GM12874 (cell line): Measurements from ENCODE around the gene RHEBL1.

ENCODE experiments used
- CTCF ChIP-seq: IDR thresholded peaks from 2 replicates; pipeline ENCODE4 v1.5.1; 2011; ENCODE audit warnings: low read depth, mild to moderate bottlenecking, control low read depth, low read length, moderate library complexity; ENCODE audit not compliant: insufficient read depth

RHEBL1 gene

GRCh38 chr12:49041881-49042484 lies 27.8 kb downstream of the RHEBL1 start:
- TF ChIP-seq CTCF: no peak

- TF ChIP-seq CTCF: no peak
Measured at GRCh38 chr12:49041036-49041880, 28.5 kb downstream of the RHEBL1 start.

GRCh38 chr12:49040364-49040855 lies 29.4 kb downstream of the RHEBL1 start:
- no peak for TF ChIP-seq CTCF

GRCh38 chr12:49039421-49040363 lies 30.1 kb downstream of the RHEBL1 start:
- no peak for TF ChIP-seq CTCF

- TF ChIP-seq CTCF: no peak
Measured at GRCh38 chr12:49038291-49038955, 31.4 kb downstream of the RHEBL1 start.

GRCh38 chr12:49037947-49038237 lies 31.9 kb downstream of the RHEBL1 start:
- TF ChIP-seq CTCF: no peak
